Right lobe of liver (tissue), 6 donors: ENCODE results near the gene UVRAG. TPM values are rescaled to one million over a fixed set of nuclear protein-coding genes. Genes with fewer than 3 reads are reported as not detected.

Experiments
- ATAC-seq, 4 donors: fragments of 200-7000 bp; cut with Tn5 transposase; one replicate each; pipeline ENCODE4 v1.9.1; 2020; ENCODE audit warnings: mild to moderate bottlenecking in 4 of 4, moderate library complexity in 4 of 4
- DNase-seq, 3 donors: peaks; one replicate each; pipeline ENCODE4 v3.0.0-alpha.2; 2020
- H3K27ac ChIP-seq, 3 donors: fragments of 200-600 bp; one replicate each; pipeline ENCODE4 v1.8.0; 2022
- H3K27me3 ChIP-seq, 2 donors: fragments of 200-600 bp; one replicate each; pipeline ENCODE4 v1.8.0; 2022
- H3K36me3 ChIP-seq, 4 donors: fragments of 200-600 bp; sonication (generic) in 1 of 4; one replicate each; pipeline versions ENCODE4 v1.5.1 to v1.8.0; 2017 to 2022; ENCODE audit warnings: control low read depth in 1 of 4
- H3K4me1 ChIP-seq, 4 donors: fragments of 200-600 bp; sonication (generic) in 1 of 4; one replicate each; pipeline versions ENCODE4 v1.5.1 to v1.8.0; 2017 to 2022; ENCODE audit warnings: control low read depth in 1 of 4
- H3K4me3 ChIP-seq, 3 donors: fragments of 200-600 bp; one replicate each; pipeline ENCODE4 v1.8.0; 2022
- H3K9me3 ChIP-seq, 4 donors: fragments of 200-600 bp; sonication (generic) in 1 of 4; one replicate each; pipeline versions ENCODE4 v1.5.1 to v1.8.0; 2017 to 2022; ENCODE audit warnings: control low read depth in 1 of 4
- POLR2A ChIP-seq: fragments of 450-650 bp; IDR thresholded peaks from one replicate; pipeline ENCODE4 v1.6.1; 2017; ENCODE audit warnings: antibody characterized with exemption, mild to moderate bottlenecking
- WGBS: methylation state at CpG from one replicate; pipeline ENCODE4 v1.1.6; 2018; ENCODE audit warnings: low coverage, low lambda C conversion rate; ENCODE audit not compliant: insufficient coverage; ENCODE audit errors: missing lambda C conversion rate; 5-methylcytosine and 5-hydroxymethylcytosine counted together
- intact Hi-C, 2 donors: fragments of 100-400 bp; cut with DNase I; formaldehyde crosslinking; loops; one replicate each; pipeline versions ENCODE4 v1.11.2 to v1.14.1; 2022
- total RNA-seq, 6 experiments: library from RNA; depleted of rRNA in 2 of 6; stranded (reverse); fragments of >200 nt in 2 of 6; fragmentation: NEBNext Ultra II Directional in 3 of 6; extraction: Animal tissue kit (Norgen Biotek cat#: 25700) in 3 of 6; gene quantifications; one replicate each; pipeline versions ENCODE4 v1.1.0 to v1.2.4, GENCODE V29; 2016 to 2023
- TF ChIP-seq, protein P1 (sequence below), 4 donors: fragments of 200-600 bp in 3 of 4; fragments of 450-650 bp in 1 of 4; IDR thresholded peaks; one replicate each; pipeline versions ENCODE4 v1.5.1 to v1.8.0; 2016 to 2022; ENCODE audit warnings: antibody characterized with exemption in 4 of 4, mild to moderate bottlenecking in 2 of 4
- donor health status: DM: no; HTN: yes; CAD: no.
- donor health status: DM: no; HTN: no; CAD: no.
- donor health status: DM: no; HTN: no; CAD: no.
- donor health status: DM: no; HTN: yes; CAD: no.
- donor health status: DM: no; HTN: yes; CAD: no.

Gene UVRAG
- total RNA-seq, 6 experiments from 2014 or later, result 8.8 to 12.6 (median 10.3) TPM

- no peaks in the 10 kb centered on the region for H3K27me3 ChIP-seq
- no peak for TF ChIP-seq POLR2A
- TF ChIP-seq, protein P1, sequence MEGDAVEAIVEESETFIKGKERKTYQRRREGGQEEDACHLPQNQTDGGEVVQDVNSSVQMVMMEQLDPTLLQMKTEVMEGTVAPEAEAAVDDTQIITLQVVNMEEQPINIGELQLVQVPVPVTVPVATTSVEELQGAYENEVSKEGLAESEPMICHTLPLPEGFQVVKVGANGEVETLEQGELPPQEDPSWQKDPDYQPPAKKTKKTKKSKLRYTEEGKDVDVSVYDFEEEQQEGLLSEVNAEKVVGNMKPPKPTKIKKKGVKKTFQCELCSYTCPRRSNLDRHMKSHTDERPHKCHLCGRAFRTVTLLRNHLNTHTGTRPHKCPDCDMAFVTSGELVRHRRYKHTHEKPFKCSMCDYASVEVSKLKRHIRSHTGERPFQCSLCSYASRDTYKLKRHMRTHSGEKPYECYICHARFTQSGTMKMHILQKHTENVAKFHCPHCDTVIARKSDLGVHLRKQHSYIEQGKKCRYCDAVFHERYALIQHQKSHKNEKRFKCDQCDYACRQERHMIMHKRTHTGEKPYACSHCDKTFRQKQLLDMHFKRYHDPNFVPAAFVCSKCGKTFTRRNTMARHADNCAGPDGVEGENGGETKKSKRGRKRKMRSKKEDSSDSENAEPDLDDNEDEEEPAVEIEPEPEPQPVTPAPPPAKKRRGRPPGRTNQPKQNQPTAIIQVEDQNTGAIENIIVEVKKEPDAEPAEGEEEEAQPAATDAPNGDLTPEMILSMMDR (IDR thresholded peaks at IDR 0.05), result no peak
- intact Hi-C loops, result loop anchor here in 1 of 2 donors (10.0 kb wide), 1 partner anchor 58 kb away; no protein-coding TSS in a partner anchor
- no peaks in the 10 kb centered on the region for H3K9me3 ChIP-seq
- ATAC-seq (no peak), DNase-seq (no peak)
- no peak overlapping the region for H3K4me3 ChIP-seq
- H3K36me3 ChIP-seq, result no peaks in the 10 kb centered on the region
- no peak overlapping the region for H3K27ac ChIP-seq
- 100% methylated on average over 2 of the region's 2 CpGs for WGBS
- H3K4me1 ChIP-seq, result peaks cover 0 to 8% (median 0%) of the 10 kb centered on the region in 4 donors
Measured at GRCh38 chr11:75862437-75862836, 47.4 kb downstream of the UVRAG start.

GRCh38 chr11:75867778-75868374 lies 52.9 kb downstream of the UVRAG start:
- Histone ChIP-seq H3K27me3 (no peaks in the 10 kb centered on the region), H3K27ac (no peak overlapping the region), H3K36me3 (no peaks in the 10 kb centered on the region), H3K9me3 (no peaks in the 10 kb centered on the region), H3K4me1 (peaks cover 0 to 10% (median 0%) of the 10 kb centered on the region in 4 donors), H3K4me3 (no peak overlapping the region)
- TF ChIP-seq POLR2A, result no peak
- TF ChIP-seq, protein P1 (IDR thresholded peaks at IDR 0.05), result peak; percentile 88 to 93 (median 91)
- 24% methylated on average over 6 of the region's 6 CpGs for WGBS
- ATAC-seq (peak; percentile 79 to 89 (median 86)), DNase-seq (no peak)
- intact Hi-C loops, result loop anchor here in 1 of 2 donors (10.0 kb wide), 1 partner anchor 63 kb away; no protein-coding TSS in a partner anchor

GRCh38 chr11:75868990-75869389 lies 54.0 kb downstream of the UVRAG start:
- Histone ChIP-seq H3K27me3 (no peaks in the 10 kb centered on the region), H3K4me1 (peaks cover 0 to 10% (median 0%) of the 10 kb centered on the region in 4 donors), H3K27ac (no peak overlapping the region), H3K9me3 (no peaks in the 10 kb centered on the region), H3K36me3 (no peaks in the 10 kb centered on the region), H3K4me3 (no peak overlapping the region)
- intact Hi-C loops, result loop anchor here in 1 of 2 donors (10.0 kb wide), 1 partner anchor 64 kb away; no protein-coding TSS in a partner anchor
- WGBS, result 20% methylated on average over 1 of the region's 1 CpG
- TF ChIP-seq POLR2A, result no peak
- TF ChIP-seq, protein P1 (IDR thresholded peaks at IDR 0.05), result no peak
- ATAC-seq, result peak; percentile 47 to 78 (median 66)
- DNase-seq, result no peak

DNA sequence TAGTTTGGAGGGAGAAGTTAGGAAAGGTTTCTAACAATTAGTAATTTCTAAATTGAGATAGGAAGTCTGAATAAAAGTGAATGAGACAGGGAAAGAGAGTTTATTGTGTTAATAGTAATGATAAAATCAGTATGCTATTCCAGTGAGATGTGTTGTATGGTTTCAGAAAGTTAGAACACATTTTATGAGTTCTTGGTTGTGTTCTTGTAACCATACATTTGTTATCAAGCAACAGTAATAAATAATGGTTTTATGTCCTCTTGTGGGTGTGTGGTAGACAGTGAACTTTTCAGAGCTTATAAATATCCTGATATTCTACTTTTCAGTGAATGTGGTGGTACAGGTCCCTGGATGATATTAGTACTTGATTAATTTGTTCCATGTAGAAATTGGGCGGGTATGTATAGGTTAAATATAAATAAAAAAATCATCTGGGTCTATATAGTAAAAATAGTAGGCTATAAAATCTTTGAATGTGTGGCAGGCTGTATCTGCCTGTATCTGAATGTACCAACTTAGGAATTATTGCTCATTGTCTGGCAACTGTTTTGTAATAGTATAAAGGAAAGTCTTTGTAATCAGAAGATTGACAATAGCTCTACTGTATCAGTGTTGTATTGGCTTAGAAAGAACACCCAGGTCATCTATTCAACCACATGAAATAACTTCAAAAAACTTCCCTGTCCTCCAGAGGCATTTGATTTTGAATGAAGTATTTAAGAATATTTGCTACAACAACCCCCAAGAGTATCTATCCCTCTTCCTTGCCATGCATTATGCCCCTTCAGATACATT lies 54.8 kb downstream of the UVRAG start:
- Histone ChIP-seq H3K4me3 (no peak overlapping the region), H3K27me3 (no peaks in the 10 kb centered on the region), H3K9me3 (no peaks in the 10 kb centered on the region), H3K4me1 (peaks cover 0 to 10% (median 0%) of the 10 kb centered on the region in 4 donors), H3K27ac (no peak overlapping the region), H3K36me3 (no peaks in the 10 kb centered on the region)
- 87% methylated on average over 1 of the region's 1 CpG for WGBS
- TF ChIP-seq, protein P1 (IDR thresholded peaks at IDR 0.05), result no peak
- no peak for TF ChIP-seq POLR2A
- intact Hi-C loops, result loop anchor here (5.0 to 10.0 kb wide), 2 partner anchors 65 to 73 kb away; no protein-coding TSS in a partner anchor
- DNase-seq (no peak), ATAC-seq (no peak)
